Kidney epithelial cell (primary cell): ENCODE results near the gene ZNF469. TPM values are rescaled to one million over a fixed set of nuclear protein-coding genes. Genes with fewer than 3 reads are reported as not detected.

Experiments used
- DNase-seq: peaks from one replicate; pipeline ENCODE4 v3.0.0-alpha.2; 2010; ENCODE audit warnings: low read depth
- H3K27me3 ChIP-seq: 2 replicates; pipeline ENCODE4 v1.6.0; 2011; ENCODE audit warnings: low read length; ENCODE audit not compliant: control insufficient read depth, insufficient read depth
- H3K36me3 ChIP-seq: 2 replicates; pipeline ENCODE4 v1.5.1; 2011; ENCODE audit warnings: low read length; ENCODE audit not compliant: control insufficient read depth, insufficient read depth
- H3K4me3 ChIP-seq: 2 replicates; pipeline ENCODE4 v1.5.1; 2011; ENCODE audit warnings: low read depth, mild to moderate bottlenecking, control low read depth, low read length
- CTCF ChIP-seq: IDR thresholded peaks from 2 replicates; pipeline ENCODE4 v1.5.1; 2011; ENCODE audit warnings: mild to moderate bottlenecking, moderate library complexity, low read length, control low read depth, inconsistent platforms; ENCODE audit not compliant: insufficient read depth, poor library complexity, severe bottlenecking
- total RNA-seq: library from RNA; depleted of rRNA; stranded (reverse); fragments of >200 nt; gene quantifications from 2 replicates; pipeline ENCODE4 v1.2.3, GENCODE V29; 2015

Gene ZNF469
- total RNA-seq, 1 donor from 2014 or later, result 8.3 TPM

GRCh38 chr16:88417684-88418476 lies 35.1 kb downstream of the ZNF469 start:
- no peak for TF ChIP-seq CTCF
- DNase-seq, result no peak
- H3K36me3 ChIP-seq, result no peaks in the 10 kb centered on the region

GRCh38 chr16:88418869-88419268 lies 36.1 kb downstream of the ZNF469 start:
- Histone ChIP-seq H3K27me3 (peaks cover 6% of the 10 kb centered on the region), H3K36me3 (no peaks in the 10 kb centered on the region), H3K4me3 (no peak overlapping the region)
- no peak for TF ChIP-seq CTCF
- DNase-seq, result no peak

More at GRCh38 chr16:88417684-88418476, 35.1 kb downstream of the ZNF469 start:
- Histone ChIP-seq H3K4me3 (no peak overlapping the region), H3K27me3 (peaks cover 6% of the 10 kb centered on the region)

GRCh38 chr16:88419790-88420189 lies 37.0 kb downstream of the ZNF469 start:
- Histone ChIP-seq H3K36me3 (no peaks in the 10 kb centered on the region), H3K4me3 (no peak overlapping the region), H3K27me3 (peaks cover 6% of the 10 kb centered on the region)
- DNase-seq, result no peak
- TF ChIP-seq CTCF, result no peak

- H3K4me3 ChIP-seq, result no peak overlapping the region
- no peak for DNase-seq
- TF ChIP-seq CTCF, result no peak
- H3K36me3 ChIP-seq, result no peaks in the 10 kb centered on the region
- H3K27me3 ChIP-seq, result peaks cover 6% of the 10 kb centered on the region
These were observed 37.7 kb downstream of the ZNF469 start for GRCh38 chr16:88420496-88420895.

- no peak for TF ChIP-seq CTCF
- no peak overlapping the region for H3K4me3 ChIP-seq
- no peak for DNase-seq
- peaks cover 6% of the 10 kb centered on the region for H3K27me3 ChIP-seq
- H3K36me3 ChIP-seq, result no peaks in the 10 kb centered on the region
These were observed 38.5 kb downstream of the ZNF469 start for GRCh38 chr16:88421301-88421700.
